Fibroblast of skin of right biceps (primary cell): ENCODE data around the gene CCL28.
"Not testable (repeated sequence)": the region's sequence is repeated elsewhere in the genome, so short reads cannot be mapped to it uniquely, and the experiment has no call there.

Experiments
- DNase-seq: peaks from one replicate; pipeline ENCODE4 v3.0.0-alpha.2; 2013

CCL28 gene

GRCh38 chr5:43409809-43410271, 2.4 kb downstream of the CCL28 start:
- DNase-seq, result no peak

GRCh38 chr5:43402524-43403066, 9.6 kb downstream of the CCL28 start:
- not testable (repeated sequence) for DNase-seq

GRCh38 chr5:43401827-43402226, 10.4 kb downstream of the CCL28 start:
- DNase-seq, result no peak

- DNase-seq, result no peak
These were observed 12.1 kb downstream of the CCL28 start for GRCh38 chr5:43400082-43400481.

GRCh38 chr5:43396762-43397304, 15.4 kb downstream of the CCL28 start:
- DNase-seq, result peak; percentile 22

GRCh38 chr5:43390471-43390870, 21.7 kb downstream of the CCL28 start:
- no peak for DNase-seq

- DNase-seq, result peak; percentile 87
These were observed 22.4 kb downstream of the CCL28 start for GRCh38 chr5:43389679-43390329.

GRCh38 chr5:43386960-43387362, 25.2 kb downstream of the CCL28 start:
- no peak for DNase-seq

GRCh38 chr5:43376496-43377140, 35.6 kb downstream of the CCL28 start:
- no peak for DNase-seq

GRCh38 chr5:43371821-43372220, 40.4 kb downstream of the CCL28 start:
- no peak for DNase-seq

- DNase-seq, result no peak
These were observed 41.8 kb downstream of the CCL28 start for GRCh38 chr5:43370352-43370751.

- DNase-seq, result no peak
These were observed 42.5 kb downstream of the CCL28 start for GRCh38 chr5:43369651-43370050.

- no peak for DNase-seq
These were observed 44.1 kb downstream of the CCL28 start for GRCh38 chr5:43367909-43368669.

- DNase-seq, result no peak
These were observed 44.7 kb downstream of the CCL28 start for GRCh38 chr5:43367453-43367852.

- not testable (repeated sequence) for DNase-seq
These were observed 45.4 kb downstream of the CCL28 start for GRCh38 chr5:43366680-43367246.

- DNase-seq, result not testable (repeated sequence)
These were observed 47.0 kb downstream of the CCL28 start for GRCh38 chr5:43365155-43365554.

- DNase-seq, result no peak
These were observed 48.6 kb downstream of the CCL28 start for GRCh38 chr5:43363445-43364152.

GRCh38 chr5:43362725-43363435, 49.3 kb downstream of the CCL28 start:
- DNase-seq, result no peak

- no peak for DNase-seq
These were observed 53.5 kb downstream of the CCL28 start for GRCh38 chr5:43358726-43359125.

GRCh38 chr5:43358301-43358700, 53.9 kb downstream of the CCL28 start:
- DNase-seq, result no peak

GRCh38 chr5:43357878-43358281, 54.3 kb downstream of the CCL28 start:
- DNase-seq, result no peak

GRCh38 chr5:43357067-43357466, 55.1 kb downstream of the CCL28 start:
- no peak for DNase-seq
